GM18868 (cell line): ENCODE measurements around the gene SLC12A1.

Experiments
- ATAC-seq: cut with Tn5 transposase; IDR thresholded peaks from one replicate; pipeline ENCODE4 v1.9.1; 2021; ENCODE audit warnings: mild to moderate bottlenecking, moderate library complexity; ENCODE audit not compliant: unreplicated experiment

SLC12A1 gene

GRCh38 chr15:48242015-48242414 is 35.9 kb downstream of the SLC12A1 start:
- ATAC-seq = no peak

- ATAC-seq = no peak
Observed at GRCh38 chr15:48242535-48242934, 36.4 kb downstream of the SLC12A1 start.

- no peak for ATAC-seq
Observed at GRCh38 chr15:48244921-48245320, 38.8 kb downstream of the SLC12A1 start.

DNA sequence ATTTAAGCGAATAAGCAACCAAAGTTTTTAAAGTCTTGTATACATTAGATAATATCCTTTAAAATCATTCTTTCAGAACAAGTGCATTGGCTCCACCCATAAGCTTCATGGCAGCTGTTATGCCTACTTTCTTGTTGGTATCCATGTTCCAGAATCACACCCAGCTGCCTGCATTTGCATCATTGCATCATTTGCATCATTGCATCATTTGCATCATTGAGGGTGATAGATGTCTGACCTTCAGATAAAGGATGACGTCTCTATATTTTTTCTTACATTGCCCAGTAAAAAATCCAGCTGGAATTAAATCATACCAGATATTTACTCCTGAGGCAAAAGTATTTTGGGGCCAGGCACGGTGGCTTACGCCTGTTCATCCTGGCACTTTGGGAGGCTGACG is 42.3 kb downstream of the SLC12A1 start:
- ATAC-seq = no peak

DNA sequence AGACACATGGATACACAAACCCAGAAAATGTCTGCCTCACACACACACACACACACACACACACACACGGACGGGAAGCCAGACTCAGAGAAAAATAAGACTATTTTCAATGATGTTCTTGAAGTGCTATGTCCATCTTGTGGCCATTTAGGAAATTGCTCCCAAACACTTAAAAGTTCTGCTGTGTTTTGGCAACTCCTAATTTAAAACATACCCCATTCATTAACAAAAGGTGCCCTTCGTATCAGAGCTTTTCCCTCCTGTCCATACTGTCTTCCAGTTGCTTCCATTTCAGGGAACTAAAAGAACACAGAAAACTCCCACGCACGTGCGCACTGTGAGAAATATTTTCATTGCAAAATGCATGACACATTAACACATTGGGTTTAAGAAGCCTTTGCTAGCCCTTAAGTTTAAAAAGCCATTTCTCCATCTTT is 44.6 kb downstream of the SLC12A1 start:
- ATAC-seq = peak; percentile 75

GRCh38 chr15:48253172-48253571 is 47.1 kb downstream of the SLC12A1 start:
- ATAC-seq = no peak

- no peak for ATAC-seq
Observed at GRCh38 chr15:48265135-48265534, 59.0 kb downstream of the SLC12A1 start.

GRCh38 chr15:48266024-48266689 is 60.1 kb downstream of the SLC12A1 start:
- no peak for ATAC-seq

- no peak for ATAC-seq
Observed at GRCh38 chr15:48267766-48268165, 61.7 kb downstream of the SLC12A1 start.

DNA sequence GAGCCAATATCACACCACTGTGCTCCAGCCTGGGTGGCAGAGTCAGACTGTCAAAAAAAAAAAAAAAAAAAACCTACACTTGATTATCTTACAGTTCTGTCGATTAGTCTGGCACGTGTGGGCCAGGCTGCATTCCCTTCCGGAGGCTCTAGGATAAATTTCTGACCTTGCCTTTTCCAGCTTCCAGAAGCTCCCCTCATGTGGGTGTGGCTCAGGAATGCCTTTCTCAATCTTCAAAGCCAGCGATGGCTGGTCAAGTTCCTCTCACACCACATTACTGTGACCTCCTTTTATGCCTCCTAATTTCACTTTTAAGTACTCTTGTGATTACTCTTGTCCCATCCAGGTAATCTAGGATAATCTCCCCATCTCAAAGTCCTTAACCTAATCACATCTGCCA is 66.9 kb downstream of the SLC12A1 start:
- no peak for ATAC-seq

GRCh38 chr15:48278666-48279065 is 72.6 kb downstream of the SLC12A1 start:
- ATAC-seq = no peak

DNA sequence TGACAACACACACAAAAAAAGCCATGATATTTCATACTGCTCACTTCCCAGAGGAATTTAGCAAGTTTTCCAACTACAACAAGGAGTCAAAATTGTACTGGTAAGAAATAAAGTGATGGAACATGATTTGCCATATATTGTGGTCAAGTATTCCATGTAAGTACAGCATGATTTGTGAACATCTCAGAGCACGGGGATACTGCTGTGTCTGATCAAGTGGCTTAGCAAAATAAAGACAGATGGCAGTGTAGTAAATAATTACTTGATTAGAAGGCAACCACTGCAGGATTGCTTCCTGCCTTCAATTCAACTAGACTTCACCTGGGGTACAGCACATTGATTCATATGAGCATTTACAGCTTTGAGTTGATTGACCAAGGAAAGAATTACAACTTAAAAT is 73.5 kb downstream of the SLC12A1 start:
- ATAC-seq = no peak

DNA sequence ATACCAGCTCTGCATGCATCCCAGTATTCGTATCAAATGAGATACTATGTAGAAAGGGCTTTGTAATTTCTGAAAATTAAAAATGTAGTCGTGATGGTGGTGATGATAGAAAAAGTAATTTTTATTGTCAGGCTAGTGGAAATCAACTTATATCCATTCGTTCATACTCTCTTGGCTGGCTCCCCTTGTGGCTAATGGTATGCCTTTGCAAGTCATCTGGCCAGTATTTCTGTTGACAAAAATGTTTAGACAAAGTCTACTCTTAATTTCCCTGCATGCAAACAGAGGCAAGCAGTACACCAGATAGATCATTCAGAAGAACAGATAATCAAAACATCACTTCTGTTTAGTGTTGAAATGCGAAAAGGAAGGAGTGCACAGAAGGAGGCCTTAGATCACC is 75.6 kb downstream of the SLC12A1 start:
- ATAC-seq = no peak

DNA sequence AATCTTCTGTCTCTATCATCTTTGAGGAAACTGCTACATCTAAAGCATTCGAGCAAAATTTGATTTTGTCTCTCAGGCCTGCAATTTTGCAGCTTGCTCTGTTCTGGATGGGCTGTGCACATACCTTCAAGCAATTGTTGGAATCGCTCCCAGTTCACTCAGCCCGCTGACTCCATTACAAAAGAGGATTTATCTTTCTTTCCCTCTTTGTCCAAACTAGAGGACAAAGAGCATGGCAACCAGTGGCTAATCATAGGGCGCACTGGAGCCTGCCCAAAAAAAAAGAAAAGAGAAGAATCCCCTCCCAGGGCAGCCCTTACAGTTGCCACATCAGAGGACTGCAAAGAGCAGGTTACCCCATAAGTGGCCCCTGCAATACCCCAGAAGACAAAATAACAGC is 76.1 kb downstream of the SLC12A1 start:
- ATAC-seq = no peak

GRCh38 chr15:48283396-48284145 is 77.5 kb downstream of the SLC12A1 start:
- no peak for ATAC-seq

DNA sequence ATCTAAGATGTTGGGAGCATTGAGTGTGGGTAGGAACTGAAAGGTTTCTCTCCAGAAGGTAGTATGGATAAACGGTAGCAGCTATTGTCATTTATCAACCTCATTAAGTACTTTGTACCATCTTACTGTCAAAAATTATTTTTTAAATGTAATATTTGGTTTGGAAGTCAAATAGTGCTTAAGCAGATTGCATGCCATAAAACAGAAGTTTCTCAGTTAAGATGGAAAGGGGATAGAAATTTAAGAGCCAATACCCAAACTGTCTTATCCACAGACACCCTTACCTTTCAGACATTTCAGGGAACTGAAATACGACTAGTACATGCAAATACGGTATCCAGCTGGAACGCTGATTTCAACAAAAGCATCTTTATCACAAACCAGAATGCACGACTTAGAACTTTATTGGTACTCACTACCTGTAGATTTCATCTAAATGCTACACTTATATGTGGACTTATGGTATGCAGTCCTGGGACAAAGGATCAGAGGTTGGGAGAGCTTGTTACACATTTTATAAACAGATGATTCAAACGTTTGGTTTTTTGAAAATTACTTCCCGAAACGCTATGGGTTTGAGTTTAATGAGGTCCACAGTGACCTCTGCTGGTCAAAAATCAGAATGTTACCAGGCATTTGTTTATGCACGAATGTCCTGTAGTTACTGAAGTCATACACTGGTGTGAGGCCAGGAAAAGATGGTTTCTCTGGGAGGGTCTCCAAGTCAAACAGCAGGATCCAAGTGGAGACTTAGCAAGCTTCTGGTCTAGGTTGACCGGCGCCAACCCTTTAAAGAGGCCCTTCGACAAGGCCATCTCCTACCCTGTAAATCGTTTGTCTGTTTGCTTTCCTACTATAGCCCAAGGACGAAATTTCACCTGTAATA is 79.5 kb downstream of the SLC12A1 start:
- ATAC-seq = peak; percentile 87

GRCh38 chr15:48289628-48290027 is 83.5 kb downstream of the SLC12A1 start:
- ATAC-seq = no peak

DNA sequence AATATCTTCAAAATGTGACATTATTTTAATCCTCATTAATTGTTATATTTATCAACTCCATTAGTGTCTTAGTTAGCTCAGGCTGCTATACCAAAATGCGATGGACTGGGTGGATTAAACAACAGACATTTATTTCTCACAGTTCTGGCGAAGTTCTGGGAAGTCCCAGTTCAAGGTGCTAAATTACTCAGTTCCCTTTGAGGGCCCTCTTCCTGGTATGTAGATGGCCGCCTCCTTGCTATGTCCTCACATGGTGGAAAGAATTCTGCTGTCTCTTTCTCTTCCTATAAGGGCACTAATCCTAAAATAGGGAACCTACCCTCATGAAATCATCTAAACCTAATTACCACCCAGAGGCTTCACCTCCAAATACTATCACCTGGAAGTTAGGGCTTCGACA is 86.4 kb downstream of the SLC12A1 start:
- peak; percentile 85 for ATAC-seq

DNA sequence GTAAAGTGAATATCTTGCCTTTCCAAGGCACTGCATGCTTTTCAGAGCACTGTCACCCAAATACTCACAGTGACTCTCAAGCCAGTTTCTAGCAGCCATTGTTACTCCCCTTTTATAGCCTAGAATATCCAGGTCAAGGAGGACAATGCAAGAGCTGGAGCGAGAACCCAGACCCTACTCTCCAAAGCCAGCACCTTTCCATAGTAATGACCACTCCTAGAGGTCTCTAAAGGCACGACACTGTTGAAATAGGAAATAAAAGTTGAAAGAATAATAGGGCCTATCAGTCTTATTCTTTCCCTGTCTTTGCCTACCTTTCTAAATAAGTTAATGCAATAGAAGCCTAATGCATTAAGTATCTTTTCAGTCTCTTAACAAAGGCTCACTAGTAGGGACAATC is 91.6 kb downstream of the SLC12A1 start:
- ATAC-seq = no peak

- ATAC-seq = no peak
Observed at GRCh38 chr15:48298914-48299313, 92.8 kb downstream of the SLC12A1 start.

GRCh38 chr15:48300038-48300437 is 93.9 kb downstream of the SLC12A1 start:
- no peak for ATAC-seq

- no peak for ATAC-seq
Observed at GRCh38 chr15:48304398-48304797, 98.3 kb downstream of the SLC12A1 start.
